Measurements from ENCODE around the gene STK32B. TPM values are rescaled to one million over a fixed set of nuclear protein-coding genes. Genes with fewer than 3 reads are reported as not detected.

The STK32B gene
- total and polyA plus RNA-seq, 7 experiments from 2014 or later = 1.7 TPM; not detected in 6

- intact Hi-C loops (cut with micrococcal nuclease) = no loop called here
- H3K4me3 Mint-ChIP-seq = no peak overlapping the region
- ChIA-PET CTCF (no interaction called here), POLR2A (no interaction called here)
- H3K27ac Mint-ChIP-seq = no peak overlapping the region
- ATAC-seq (no peak), DNase-seq (no peak)
- peaks cover 2 to 16% (median 9%) of the 10 kb centered on the region in 5 donors for H3K27me3 Mint-ChIP-seq
- no peaks in the 10 kb centered on the region for H3K4me1 Mint-ChIP-seq
- H3K4me1 ChIP-seq (ENCODE audit: control insufficient read depth in 2 of 2, insufficient read depth in 2 of 2, low read length in 2 of 2) = no peaks in the 10 kb centered on the region
- no peaks in the 10 kb centered on the region for H3K36me3 Mint-ChIP-seq
- no peaks in the 10 kb centered on the region for H3K9me3 ChIP-seq (ENCODE audit: control insufficient read depth in 2 of 3, low read length in 3 of 3)
- H3K4me3 ChIP-seq (ENCODE audit: low read length) = no peak overlapping the region
- no peaks in the 10 kb centered on the region for H3K36me3 ChIP-seq (ENCODE audit: control insufficient read depth in 2 of 3, insufficient read depth in 3 of 3, low read length in 3 of 3)
- no peak overlapping the region for H3K27ac ChIP-seq (ENCODE audit: low read depth, low read length)
- no peaks in the 10 kb centered on the region for H3K27me3 ChIP-seq (ENCODE audit: control insufficient read depth in 2 of 2, insufficient read depth in 2 of 2, low read length in 2 of 2)
- peaks cover 0 to 8% (median 0%) of the 10 kb centered on the region in 11 donors for H3K9me3 Mint-ChIP-seq
Observed at GRCh38 chr4:5027346-5027745, 23.9 kb upstream of the STK32B start.

DNA sequence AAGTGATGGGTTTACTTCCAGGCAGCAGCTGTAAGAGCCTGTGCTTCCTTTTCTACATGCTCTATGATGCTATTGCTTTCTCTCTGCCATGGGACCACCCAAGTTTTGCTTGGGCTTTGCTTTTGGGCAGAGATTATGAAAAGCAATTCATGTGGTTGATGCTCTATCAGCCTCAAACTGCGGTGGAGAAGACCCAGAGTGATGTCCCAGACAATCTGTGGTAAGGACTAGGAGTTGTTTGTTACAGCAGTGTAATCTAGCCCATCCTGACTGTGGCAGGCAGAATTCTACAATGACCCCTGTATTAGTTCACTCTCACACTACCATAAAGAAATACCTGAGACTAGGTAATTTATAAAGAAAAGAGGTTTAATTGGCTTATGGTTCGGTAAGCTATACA lies 22.8 kb upstream of the STK32B start:
- Mint-ChIP-seq H3K27ac (no peak overlapping the region), H3K36me3 (no peaks in the 10 kb centered on the region), H3K4me3 (no peak overlapping the region), H3K9me3 (peaks cover 0 to 7% (median 0%) of the 10 kb centered on the region in 11 donors), H3K27me3 (peaks cover 2 to 15% (median 9%) of the 10 kb centered on the region in 5 donors), H3K4me1 (peaks cover 0 to 4% (median 3%) of the 10 kb centered on the region in 7 donors)
- Histone ChIP-seq H3K4me3 (ENCODE audit: low read length) (no peak overlapping the region), H3K27ac (ENCODE audit: low read depth, low read length) (no peak overlapping the region), H3K4me1 (ENCODE audit: control insufficient read depth in 2 of 2, insufficient read depth in 2 of 2, low read length in 2 of 2) (no peaks in the 10 kb centered on the region), H3K36me3 (ENCODE audit: control insufficient read depth in 2 of 3, insufficient read depth in 3 of 3, low read length in 3 of 3) (no peaks in the 10 kb centered on the region), H3K27me3 (ENCODE audit: control insufficient read depth in 2 of 2, insufficient read depth in 2 of 2, low read length in 2 of 2) (no peaks in the 10 kb centered on the region), H3K9me3 (ENCODE audit: control insufficient read depth in 2 of 3, low read length in 3 of 3) (no peaks in the 10 kb centered on the region)
- ATAC-seq (no peak), DNase-seq (no peak)
- intact Hi-C loops (cut with micrococcal nuclease) = no loop called here
- ChIA-PET CTCF (no interaction called here), POLR2A (no interaction called here)

DNA sequence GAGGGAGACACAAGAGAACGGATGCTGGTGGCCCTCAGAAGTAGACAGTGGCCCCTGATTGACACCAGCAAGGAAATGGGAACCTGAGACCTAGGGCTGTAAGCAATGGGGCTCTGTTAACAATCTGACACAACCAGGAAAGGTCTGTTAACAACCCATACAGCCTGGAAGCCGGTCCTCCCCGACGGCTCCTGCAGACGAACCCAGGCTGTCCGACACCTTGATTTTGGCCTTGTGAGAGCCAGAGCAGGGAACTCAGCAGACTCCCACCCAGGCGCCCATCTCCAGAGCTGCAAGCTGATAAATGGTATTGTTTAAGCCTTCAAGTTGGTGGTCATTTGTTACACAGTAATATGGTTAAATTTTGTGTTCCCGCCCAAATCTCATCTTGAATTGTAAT lies 21.8 kb upstream of the STK32B start:
- ATAC-seq (no peak), DNase-seq (no peak)
- no peaks in the 10 kb centered on the region for H3K36me3 ChIP-seq (ENCODE audit: control insufficient read depth in 2 of 3, insufficient read depth in 3 of 3, low read length in 3 of 3)
- H3K4me1 Mint-ChIP-seq = peaks cover 3 to 12% (median 6%) of the 10 kb centered on the region in 7 donors
- no peaks in the 10 kb centered on the region for H3K4me1 ChIP-seq (ENCODE audit: control insufficient read depth in 2 of 2, insufficient read depth in 2 of 2, low read length in 2 of 2)
- no peaks in the 10 kb centered on the region for H3K9me3 ChIP-seq (ENCODE audit: control insufficient read depth in 2 of 3, low read length in 3 of 3)
- peaks cover 2 to 16% (median 9%) of the 10 kb centered on the region in 5 donors for H3K27me3 Mint-ChIP-seq
- peaks cover 0 to 4% (median 0%) of the 10 kb centered on the region in 11 donors for H3K9me3 Mint-ChIP-seq
- ChIA-PET POLR2A (no interaction called here), CTCF (no interaction called here)
- no peak overlapping the region for H3K4me3 Mint-ChIP-seq
- H3K4me3 ChIP-seq (ENCODE audit: low read length) = no peak overlapping the region
- H3K36me3 Mint-ChIP-seq = no peaks in the 10 kb centered on the region
- intact Hi-C loops (cut with micrococcal nuclease) = no loop called here
- no peak overlapping the region for H3K27ac ChIP-seq (ENCODE audit: low read depth, low read length)
- no peaks in the 10 kb centered on the region for H3K27me3 ChIP-seq (ENCODE audit: control insufficient read depth in 2 of 2, insufficient read depth in 2 of 2, low read length in 2 of 2)
- no peak overlapping the region for H3K27ac Mint-ChIP-seq

- ChIA-PET POLR2A (no interaction called here), CTCF (interaction anchor here (0.6 kb wide), 1 partner anchor 512 kb away, joined by 7 read pairs; no protein-coding TSS in a partner anchor)
- no peak overlapping the region for H3K27ac Mint-ChIP-seq
- Histone ChIP-seq H3K27ac (ENCODE audit: low read depth, low read length) (no peak overlapping the region), H3K9me3 (ENCODE audit: control insufficient read depth in 2 of 3, low read length in 3 of 3) (no peaks in the 10 kb centered on the region), H3K27me3 (ENCODE audit: control insufficient read depth in 2 of 2, insufficient read depth in 2 of 2, low read length in 2 of 2) (no peaks in the 10 kb centered on the region), H3K36me3 (ENCODE audit: control insufficient read depth in 2 of 3, insufficient read depth in 3 of 3, low read length in 3 of 3) (no peaks in the 10 kb centered on the region), H3K4me3 (ENCODE audit: low read length) (no peak overlapping the region), H3K4me1 (ENCODE audit: control insufficient read depth in 2 of 2, insufficient read depth in 2 of 2, low read length in 2 of 2) (no peaks in the 10 kb centered on the region)
- intact Hi-C loops (cut with micrococcal nuclease) = no loop called here
- ATAC-seq (no peak), DNase-seq (no peak)
- peaks cover 0 to 4% (median 0%) of the 10 kb centered on the region in 11 donors for H3K9me3 Mint-ChIP-seq
- H3K27me3 Mint-ChIP-seq = peaks cover 2 to 18% (median 9%) of the 10 kb centered on the region in 5 donors
- peaks cover 3 to 12% (median 6%) of the 10 kb centered on the region in 7 donors for H3K4me1 Mint-ChIP-seq
- H3K4me3 Mint-ChIP-seq = no peak overlapping the region
- no peaks in the 10 kb centered on the region for H3K36me3 Mint-ChIP-seq
Observed at GRCh38 chr4:5030221-5030620, 21.1 kb upstream of the STK32B start.

DNA sequence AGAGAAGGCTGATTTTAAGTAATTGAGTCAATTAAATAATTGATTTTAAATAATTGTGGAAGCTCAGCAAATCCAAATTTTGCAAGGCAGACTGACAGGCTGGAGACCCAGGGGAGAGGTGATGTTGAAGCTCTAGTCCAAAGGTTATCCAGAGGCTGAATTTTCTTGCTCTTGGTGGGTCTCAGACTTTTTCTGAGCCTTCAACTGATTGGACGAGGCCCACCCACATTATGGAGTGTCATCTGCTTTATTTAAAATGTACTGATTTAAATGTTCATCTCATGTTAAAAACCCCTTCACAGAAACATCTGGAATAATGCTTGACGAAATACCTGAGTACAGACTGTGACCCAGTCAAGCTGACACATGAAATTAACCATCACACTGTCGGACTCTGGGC lies 20.4 kb upstream of the STK32B start:
- POLR2A ChIA-PET = no interaction called here

GRCh38 chr4:5032813-5033212 lies 18.5 kb upstream of the STK32B start:
- H3K27ac Mint-ChIP-seq = peak overlapping the region in 1 of 9 donors; percentile 0
- no peaks in the 10 kb centered on the region for H3K36me3 Mint-ChIP-seq

More for the DNA sequence above, 20.4 kb upstream of the STK32B start:
- Mint-ChIP-seq H3K36me3 (no peaks in the 10 kb centered on the region), H3K27me3 (peaks cover 2 to 14% (median 4%) of the 10 kb centered on the region in 5 donors), H3K4me1 (peaks cover 3 to 12% (median 6%) of the 10 kb centered on the region in 7 donors), H3K9me3 (peaks cover 0 to 2% (median 0%) of the 10 kb centered on the region in 11 donors), H3K27ac (no peak overlapping the region), H3K4me3 (no peak overlapping the region)
- Histone ChIP-seq H3K9me3 (ENCODE audit: control insufficient read depth in 2 of 3, low read length in 3 of 3) (no peaks in the 10 kb centered on the region), H3K36me3 (ENCODE audit: control insufficient read depth in 2 of 3, insufficient read depth in 3 of 3, low read length in 3 of 3) (no peaks in the 10 kb centered on the region), H3K27ac (ENCODE audit: low read depth, low read length) (no peak overlapping the region), H3K4me1 (ENCODE audit: control insufficient read depth in 2 of 2, insufficient read depth in 2 of 2, low read length in 2 of 2) (no peaks in the 10 kb centered on the region), H3K4me3 (ENCODE audit: low read length) (no peak overlapping the region), H3K27me3 (ENCODE audit: control insufficient read depth in 2 of 2, insufficient read depth in 2 of 2, low read length in 2 of 2) (no peaks in the 10 kb centered on the region)
- intact Hi-C loops (cut with micrococcal nuclease) = no loop called here
- CTCF ChIA-PET = interaction anchor here (0.6 kb wide), 1 partner anchor 513 kb away, joined by 7 read pairs; no protein-coding TSS in a partner anchor
- DNase-seq = no peak
- ATAC-seq = no peak

GRCh38 chr4:5033281-5033841 lies 17.9 kb upstream of the STK32B start:
- H3K27me3 ChIP-seq (ENCODE audit: control insufficient read depth in 2 of 2, insufficient read depth in 2 of 2, low read length in 2 of 2) = no peaks in the 10 kb centered on the region
- no peaks in the 10 kb centered on the region for H3K36me3 Mint-ChIP-seq

More at GRCh38 chr4:5032813-5033212, 18.5 kb upstream of the STK32B start:
- Histone ChIP-seq H3K27ac (ENCODE audit: low read depth, low read length) (no peak overlapping the region), H3K4me3 (ENCODE audit: low read length) (no peak overlapping the region), H3K4me1 (ENCODE audit: control insufficient read depth in 2 of 2, insufficient read depth in 2 of 2, low read length in 2 of 2) (no peaks in the 10 kb centered on the region), H3K27me3 (ENCODE audit: control insufficient read depth in 2 of 2, insufficient read depth in 2 of 2, low read length in 2 of 2) (no peaks in the 10 kb centered on the region), H3K36me3 (ENCODE audit: control insufficient read depth in 2 of 3, insufficient read depth in 3 of 3, low read length in 3 of 3) (no peaks in the 10 kb centered on the region), H3K9me3 (ENCODE audit: control insufficient read depth in 2 of 3, low read length in 3 of 3) (no peaks in the 10 kb centered on the region)
- ChIA-PET POLR2A (no interaction called here), CTCF (interaction anchor here (0.7 kb wide), 1 partner anchor 388 kb away, joined by 4 read pairs; no protein-coding TSS in a partner anchor)
- intact Hi-C loops (cut with micrococcal nuclease) = no loop called here
- ATAC-seq (no peak), DNase-seq (no peak)
- peaks cover 0 to 11% (median 4%) of the 10 kb centered on the region in 5 donors for H3K27me3 Mint-ChIP-seq
- no peak overlapping the region for H3K4me3 Mint-ChIP-seq
- H3K4me1 Mint-ChIP-seq = peaks cover 4 to 12% (median 6%) of the 10 kb centered on the region in 7 donors
- no peaks in the 10 kb centered on the region for H3K9me3 Mint-ChIP-seq

More at GRCh38 chr4:5033281-5033841, 17.9 kb upstream of the STK32B start:
- Histone ChIP-seq H3K4me1 (ENCODE audit: control insufficient read depth in 2 of 2, insufficient read depth in 2 of 2, low read length in 2 of 2) (no peaks in the 10 kb centered on the region), H3K27ac (ENCODE audit: low read depth, low read length) (no peak overlapping the region), H3K36me3 (ENCODE audit: control insufficient read depth in 2 of 3, insufficient read depth in 3 of 3, low read length in 3 of 3) (no peaks in the 10 kb centered on the region), H3K4me3 (ENCODE audit: low read length) (no peak overlapping the region), H3K9me3 (ENCODE audit: control insufficient read depth in 2 of 3, low read length in 3 of 3) (no peaks in the 10 kb centered on the region)
- Mint-ChIP-seq H3K4me1 (peaks cover 4 to 12% (median 6%) of the 10 kb centered on the region in 7 donors), H3K9me3 (no peaks in the 10 kb centered on the region), H3K27ac (peak overlapping the region in 3 of 9 donors; percentile 18 to 77 (median 34)), H3K4me3 (peak overlapping the region in 6 of 10 donors; percentile 8 to 44 (median 18)), H3K27me3 (peaks cover 0 to 11% (median 3%) of the 10 kb centered on the region in 5 donors)
- ATAC-seq = peak; percentile 50
- ChIA-PET POLR2A (no interaction called here), CTCF (no interaction called here)
- intact Hi-C loops (cut with micrococcal nuclease) = no loop called here
- no peak for DNase-seq

All from naive thymus-derived CD4-positive, alpha-beta T cell (primary cell).